Measurements from ENCODE around the gene ZBTB49.

DNA sequence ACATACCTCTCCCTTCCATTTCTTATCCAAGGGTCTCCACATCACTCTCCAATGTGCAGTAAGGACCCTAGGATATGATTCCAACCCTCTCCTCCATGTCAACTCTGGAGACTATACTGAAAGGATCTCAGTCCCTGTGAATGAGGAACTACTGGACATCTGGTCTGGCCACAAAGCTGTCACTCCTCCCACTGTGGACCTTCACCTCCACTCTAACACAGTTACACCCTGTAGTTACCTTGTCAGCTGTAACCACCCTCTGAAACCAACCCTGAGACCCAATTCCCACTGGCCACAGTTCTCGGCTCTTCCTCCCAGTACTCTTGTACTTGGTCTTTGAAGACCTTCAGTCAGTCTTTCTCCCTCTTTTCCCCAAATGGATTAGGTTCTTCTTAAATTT, 44.9 kb upstream of the ZBTB49 start:
- TF ChIP-seq, protein P1, sequence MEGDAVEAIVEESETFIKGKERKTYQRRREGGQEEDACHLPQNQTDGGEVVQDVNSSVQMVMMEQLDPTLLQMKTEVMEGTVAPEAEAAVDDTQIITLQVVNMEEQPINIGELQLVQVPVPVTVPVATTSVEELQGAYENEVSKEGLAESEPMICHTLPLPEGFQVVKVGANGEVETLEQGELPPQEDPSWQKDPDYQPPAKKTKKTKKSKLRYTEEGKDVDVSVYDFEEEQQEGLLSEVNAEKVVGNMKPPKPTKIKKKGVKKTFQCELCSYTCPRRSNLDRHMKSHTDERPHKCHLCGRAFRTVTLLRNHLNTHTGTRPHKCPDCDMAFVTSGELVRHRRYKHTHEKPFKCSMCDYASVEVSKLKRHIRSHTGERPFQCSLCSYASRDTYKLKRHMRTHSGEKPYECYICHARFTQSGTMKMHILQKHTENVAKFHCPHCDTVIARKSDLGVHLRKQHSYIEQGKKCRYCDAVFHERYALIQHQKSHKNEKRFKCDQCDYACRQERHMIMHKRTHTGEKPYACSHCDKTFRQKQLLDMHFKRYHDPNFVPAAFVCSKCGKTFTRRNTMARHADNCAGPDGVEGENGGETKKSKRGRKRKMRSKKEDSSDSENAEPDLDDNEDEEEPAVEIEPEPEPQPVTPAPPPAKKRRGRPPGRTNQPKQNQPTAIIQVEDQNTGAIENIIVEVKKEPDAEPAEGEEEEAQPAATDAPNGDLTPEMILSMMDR (IDR thresholded peaks at IDR 0.05): no peak
- TF ChIP-seq EZH2 (IDR thresholded peaks at IDR 0.05; ENCODE audit: borderline replicate concordance, insufficient read depth, low read depth, low read length, poor library complexity, severe bottlenecking): no peak
